ENCODE data around the gene BCL7A.

- TF ChIP-seq POLR2AphosphoS5 (IDR thresholded peaks at IDR 0.05; ENCODE audit: borderline replicate concordance, low read depth, low read length) (no peak), EZH2 (IDR thresholded peaks at IDR 0.05) (no peak), FOXP2 (optimal IDR thresholded peaks at IDR 0.05; ENCODE audit: control extremely low read depth, extremely low read length, insufficient read depth) (no peak)
Measured at GRCh38 chr12:122080149-122081082, 58.7 kb downstream of the BCL7A start.

Measured in SK-N-MC (cell line).